DLD1 (cell line): ENCODE results near the gene TELO2.

Source experiments
- in situ Hi-C: cut with HindIII; loops from 2 replicates; pipeline ENCODE4 v1.10.0; 2017; ENCODE audit warnings: low sequenced_read_pairs

The TELO2 gene

GRCh38 chr16:1496464-1496863 lies 3.3 kb downstream of the TELO2 start:
- in situ Hi-C loops, result no loop called here

- in situ Hi-C loops, result no loop called here
Measured at GRCh38 chr16:1497014-1497598, 3.9 kb downstream of the TELO2 start.

- in situ Hi-C loops, result no loop called here
Measured at GRCh38 chr16:1498899-1499676, 5.9 kb downstream of the TELO2 start.

- in situ Hi-C loops, result no loop called here
Measured at GRCh38 chr16:1499756-1500464, 6.8 kb downstream of the TELO2 start.

- in situ Hi-C loops, result no loop called here
Measured at GRCh38 chr16:1500465-1501150, 7.4 kb downstream of the TELO2 start.

- in situ Hi-C loops, result no loop called here
Measured at GRCh38 chr16:1501630-1502029, 8.5 kb downstream of the TELO2 start.

GRCh38 chr16:1502092-1503004 lies 9.2 kb downstream of the TELO2 start:
- in situ Hi-C loops, result no loop called here

- in situ Hi-C loops, result no loop called here
Measured at GRCh38 chr16:1503110-1503955, 10.2 kb downstream of the TELO2 start.

- in situ Hi-C loops, result no loop called here
Measured at GRCh38 chr16:1505073-1505844, 12.1 kb downstream of the TELO2 start.

- in situ Hi-C loops, result no loop called here
Measured at GRCh38 chr16:1505912-1506311, 12.8 kb downstream of the TELO2 start.

GRCh38 chr16:1506494-1507213 lies 13.5 kb downstream of the TELO2 start:
- in situ Hi-C loops, result no loop called here

GRCh38 chr16:1508494-1509187 lies 15.5 kb downstream of the TELO2 start:
- in situ Hi-C loops, result no loop called here

- in situ Hi-C loops, result no loop called here
Measured at GRCh38 chr16:1509307-1510221, 16.4 kb downstream of the TELO2 start.

- in situ Hi-C loops, result no loop called here
Measured at GRCh38 chr16:1510272-1510671, 17.1 kb downstream of the TELO2 start.

- in situ Hi-C loops, result no loop called here
Measured at GRCh38 chr16:1510941-1511351, 17.8 kb downstream of the TELO2 start.
